HepG2 (cell line): ENCODE data around the gene PPOX. TPM values are rescaled to one million over a fixed set of nuclear protein-coding genes. Genes with fewer than 3 reads are reported as not detected.

ENCODE experiments used
- ATF7-NPFF ChIP-seq: sonication (generic); formaldehyde crosslinking; IDR thresholded peaks from 2 replicates; pipeline ENCODE4 v1.8.1; 2023; ENCODE audit warnings: mild to moderate bottlenecking, low read depth, missing genetic modification reagents, moderate library complexity
- CENPT ChIP-seq: sonication (generic); formaldehyde crosslinking; IDR thresholded peaks from 2 replicates; pipeline ENCODE4 v1.8.0; 2022; ENCODE audit warnings: low read depth, mild to moderate bottlenecking, moderate library complexity, missing genetic modification reagents
- HIC2 ChIP-seq: sonication (generic); formaldehyde crosslinking; IDR thresholded peaks from 2 replicates; pipeline ENCODE4 v1.9.0; 2022; ENCODE audit warnings: low read depth, missing genetic modification reagents
- KMT2A ChIP-seq: sonication (generic); formaldehyde crosslinking; IDR thresholded peaks from 2 replicates; pipeline ENCODE4 v1.4.0; 2020; ENCODE audit warnings: missing genetic modification reagents
- MAZ ChIP-seq, 2 experiments: sonication (generic) in 1 of 2; formaldehyde crosslinking in 1 of 2; IDR thresholded peaks; 2 replicates each; pipeline versions ENCODE4 v1.5.0 to v1.6.1; 2012 to 2020; ENCODE audit warnings: low read depth in 2 of 2, mild to moderate bottlenecking in 2 of 2, borderline replicate concordance in 1 of 2, improper control_type of control experiment in 1 of 2, low read length in 1 of 2, missing genetic modification reagents in 1 of 2, moderate library complexity in 1 of 2
- NPAS2 ChIP-seq: sonication (generic); formaldehyde crosslinking; IDR thresholded peaks from 2 replicates; pipeline ENCODE4 v1.8.0; 2022; ENCODE audit warnings: mild to moderate bottlenecking, missing genetic modification reagents, borderline replicate concordance
- POLR2AphosphoS2 ChIP-seq: IDR thresholded peaks from 2 replicates; pipeline ENCODE4 v1.6.1; 2011; ENCODE audit warnings: low read depth, low read length, improper control_type of control experiment
- RAD21 ChIP-seq: fragments of 450-650 bp; formaldehyde crosslinking; IDR thresholded peaks from 2 replicates; pipeline ENCODE4 v1.5.0; 2020; ENCODE audit warnings: mild to moderate bottlenecking
- SMAD3 ChIP-seq: sonication (generic); formaldehyde crosslinking; IDR thresholded peaks from 2 replicates; pipeline ENCODE4 v1.4.0; 2020; ENCODE audit warnings: missing genetic modification reagents
- TOE1 ChIP-seq: sonication (generic); formaldehyde crosslinking; IDR thresholded peaks from 2 replicates; pipeline ENCODE4 v1.4.0; 2020; ENCODE audit warnings: mild to moderate bottlenecking, missing genetic modification reagents
- ZBTB38 ChIP-seq: sonication (generic); formaldehyde crosslinking; IDR thresholded peaks from 2 replicates; pipeline ENCODE4 v1.5.1; 2020; ENCODE audit warnings: mild to moderate bottlenecking, missing genetic modification reagents
- ZBTB49 ChIP-seq: sonication (generic); formaldehyde crosslinking; IDR thresholded peaks from 2 replicates; pipeline ENCODE4 v1.4.0; 2020; ENCODE audit warnings: missing genetic modification reagents, borderline replicate concordance
- ZBTB7B ChIP-seq: sonication (generic); formaldehyde crosslinking; IDR thresholded peaks from 2 replicates; pipeline ENCODE4 v1.4.0; 2020; ENCODE audit warnings: missing genetic modification reagents
- ZFP82 ChIP-seq: sonication (generic); formaldehyde crosslinking; IDR thresholded peaks from 2 replicates; pipeline ENCODE4 v1.5.1; 2020; ENCODE audit warnings: mild to moderate bottlenecking, missing genetic modification reagents, borderline replicate concordance
- ZMYM3 ChIP-seq: sonication (generic); formaldehyde crosslinking; IDR thresholded peaks from 2 replicates; pipeline ENCODE4 v1.5.1; 2020; ENCODE audit warnings: mild to moderate bottlenecking, missing genetic modification reagents
- ZNF12 ChIP-seq: sonication (generic); formaldehyde crosslinking; IDR thresholded peaks from 2 replicates; pipeline ENCODE4 v1.5.0; 2020; ENCODE audit warnings: missing genetic modification reagents
- ZNF296 ChIP-seq: sonication (generic); formaldehyde crosslinking; conservative IDR thresholded peaks from 2 replicates; pipeline ENCODE4 v1.5.0; 2020; ENCODE audit warnings: mild to moderate bottlenecking, missing genetic modification reagents
- ZNF335 ChIP-seq: sonication (generic); formaldehyde crosslinking; IDR thresholded peaks from 2 replicates; pipeline ENCODE4 v1.4.0; 2020; ENCODE audit warnings: missing genetic modification reagents
- ZNF44 ChIP-seq: sonication (generic); formaldehyde crosslinking; IDR thresholded peaks from 2 replicates; pipeline ENCODE4 v1.5.1; 2020; ENCODE audit warnings: mild to moderate bottlenecking, missing genetic modification reagents
- ZNF496 ChIP-seq: sonication (generic); formaldehyde crosslinking; IDR thresholded peaks from 2 replicates; pipeline ENCODE4 v1.8.1; 2023; ENCODE audit warnings: mild to moderate bottlenecking, moderate library complexity, missing genetic modification reagents; ENCODE audit not compliant: insufficient replicate concordance
- ZNF615 ChIP-seq: sonication (generic); formaldehyde crosslinking; IDR thresholded peaks from 2 replicates; pipeline ENCODE4 v1.5.0; 2020; ENCODE audit warnings: mild to moderate bottlenecking, missing genetic modification reagents, borderline replicate concordance
- ZNF737 ChIP-seq: sonication (generic); formaldehyde crosslinking; IDR thresholded peaks from 2 replicates; pipeline ENCODE4 v1.5.0; 2020; ENCODE audit warnings: missing genetic modification reagents, mild to moderate bottlenecking, borderline replicate concordance
- polyA plus RNA-seq, 8 experiments: library from polyadenylated mRNA; depleted of rRNA in 3 of 8; stranded (reverse) in 7 of 8; unstranded in 1 of 8; fragments of >200 nt; fragmentation: Illumina TruSeq in 4 of 8; extraction: Trizol in 4 of 8; gene quantifications; 2 replicates each; pipeline versions ENCODE4 v1.2.1 to v1.2.3, GENCODE V29; 2011 to 2016; ENCODE audit warnings: low read depth in 4 of 8, missing spikeins in 1 of 8, mixed read lengths in 1 of 8; ENCODE audit not compliant: insufficient read depth in 1 of 8
- total RNA-seq, 5 experiments: library from RNA; depleted of rRNA; stranded (reverse); fragments of >200 nt; fragmentation: Illumina TruSeq; extraction: Trizol; gene quantifications; 2 replicates each; pipeline ENCODE4 v1.2.3, GENCODE V29; 2016; ENCODE audit warnings: low read depth in 1 of 5
- TF ChIP-seq, protein P1 (sequence below): sonication (generic); formaldehyde crosslinking; IDR thresholded peaks from 2 replicates; pipeline ENCODE4 v1.4.0; 2020; ENCODE audit warnings: mild to moderate bottlenecking, missing genetic modification reagents

PPOX gene
- total and polyA plus RNA-seq, 2 of the 13 experiments (the other 11 are each of a cell fraction or from before 2014, with no cell fraction given): 15.5 to 27.7 TPM

GRCh38 chr1:161165742-161166668, at the start of gene PPOX (continued):
- TF ChIP-seq ZNF44 (CRISPR knock-in tag): peak; percentile 15; the same call in 1 of the 2 replicates
- no peak for TF ChIP-seq SMAD3
- no peak for TF ChIP-seq RAD21
- TF ChIP-seq CENPT (CRISPR knock-in tag): 0 out of 2 replicates have a peak, but pooled peaks have one; percentile 65
- peak; percentile 62; the same call in 1 of the 2 replicates for TF ChIP-seq MAZ (IDR thresholded peaks at IDR 0.05; ENCODE audit: borderline replicate concordance, low read depth, low read length)
- TF ChIP-seq MAZ (CRISPR knock-in tag; IDR thresholded peaks at IDR 0.05; ENCODE audit: low read depth): peak; percentile 86
- TF ChIP-seq HIC2 (CRISPR knock-in tag): no peak
- TF ChIP-seq ZFP82 (CRISPR knock-in tag): 0 out of 2 replicates have a peak, but pooled peaks have one; percentile 40
- TF ChIP-seq ZBTB38 (CRISPR knock-in tag): no peak
- no peak for TF ChIP-seq ZNF737 (CRISPR knock-in tag)
- TF ChIP-seq TOE1 (CRISPR knock-in tag): no peak
- TF ChIP-seq ZNF496 (CRISPR knock-in tag): no peak
- no peak for TF ChIP-seq ZNF12 (CRISPR knock-in tag)
- peak; percentile 62; the same call in 1 of the 2 replicates for TF ChIP-seq ZNF335
- TF ChIP-seq ZNF296 (CRISPR knock-in tag): no peak
- TF ChIP-seq KMT2A: peak; percentile 82; the same call in 1 of the 2 replicates
- no peak for TF ChIP-seq NPAS2
- no peak for TF ChIP-seq POLR2AphosphoS2
- TF ChIP-seq ATF7-NPFF (CRISPR knock-in tag): no peak; the same call in none of the 2 replicates
- TF ChIP-seq ZNF615 (CRISPR knock-in tag): no peak
- no peak for TF ChIP-seq ZBTB49
- TF ChIP-seq ZMYM3: no peak
- TF ChIP-seq, protein P1, sequence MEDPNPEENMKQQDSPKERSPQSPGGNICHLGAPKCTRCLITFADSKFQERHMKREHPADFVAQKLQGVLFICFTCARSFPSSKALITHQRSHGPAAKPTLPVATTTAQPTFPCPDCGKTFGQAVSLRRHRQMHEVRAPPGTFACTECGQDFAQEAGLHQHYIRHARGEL (CRISPR knock-in tag): no peak
- TF ChIP-seq ZBTB7B: peak; percentile 17; the same call in 1 of the 2 replicates
